ENCODE measurements around the gene INSIG1.

Gene INSIG1

DNA sequence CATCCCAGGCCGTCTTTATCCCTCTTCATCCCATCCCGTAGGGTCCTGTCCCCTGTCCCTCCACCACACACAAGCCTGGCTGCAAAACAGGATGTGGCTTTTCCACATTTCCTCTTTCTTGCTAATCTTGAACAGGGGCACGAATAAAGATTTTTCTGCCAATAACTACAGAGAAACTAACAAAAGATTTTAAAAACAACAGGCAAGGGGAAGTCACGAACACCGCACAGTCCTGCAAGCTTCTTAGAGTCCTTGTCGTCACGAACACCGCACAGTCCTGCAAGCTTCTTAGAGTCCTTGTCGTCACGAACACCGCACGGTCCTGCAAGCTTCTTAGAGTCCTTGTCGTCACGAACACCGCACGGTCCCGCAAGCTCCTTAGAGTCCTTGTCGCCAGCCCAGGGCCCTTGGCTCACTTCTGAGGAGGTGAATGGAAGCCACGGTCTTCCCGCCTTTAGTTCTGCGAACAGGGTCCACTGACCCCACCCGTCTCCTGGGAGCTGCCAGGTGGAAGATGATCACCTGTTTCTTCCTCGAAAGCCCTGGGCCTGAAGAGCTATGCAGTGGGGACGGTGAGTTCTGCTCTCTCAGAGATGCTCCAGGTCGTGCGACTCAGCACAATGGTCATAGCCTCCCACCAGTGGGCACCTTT is 10.3 kb upstream of the INSIG1 start:
- H3K36me3 Mint-ChIP-seq (ENCODE audit: low read depth): no peaks in the 10 kb centered on the region
- peaks cover 2% of the 10 kb centered on the region for H3K9me3 Mint-ChIP-seq
- H3K27me3 Mint-ChIP-seq (ENCODE audit: low read depth): peaks cover 11% of the 10 kb centered on the region
- no peaks in the 10 kb centered on the region for H3K4me1 Mint-ChIP-seq
- no peak overlapping the region for H3K4me3 Mint-ChIP-seq
- no peak overlapping the region for H3K27ac Mint-ChIP-seq
- TF ChIP-seq, protein P1, sequence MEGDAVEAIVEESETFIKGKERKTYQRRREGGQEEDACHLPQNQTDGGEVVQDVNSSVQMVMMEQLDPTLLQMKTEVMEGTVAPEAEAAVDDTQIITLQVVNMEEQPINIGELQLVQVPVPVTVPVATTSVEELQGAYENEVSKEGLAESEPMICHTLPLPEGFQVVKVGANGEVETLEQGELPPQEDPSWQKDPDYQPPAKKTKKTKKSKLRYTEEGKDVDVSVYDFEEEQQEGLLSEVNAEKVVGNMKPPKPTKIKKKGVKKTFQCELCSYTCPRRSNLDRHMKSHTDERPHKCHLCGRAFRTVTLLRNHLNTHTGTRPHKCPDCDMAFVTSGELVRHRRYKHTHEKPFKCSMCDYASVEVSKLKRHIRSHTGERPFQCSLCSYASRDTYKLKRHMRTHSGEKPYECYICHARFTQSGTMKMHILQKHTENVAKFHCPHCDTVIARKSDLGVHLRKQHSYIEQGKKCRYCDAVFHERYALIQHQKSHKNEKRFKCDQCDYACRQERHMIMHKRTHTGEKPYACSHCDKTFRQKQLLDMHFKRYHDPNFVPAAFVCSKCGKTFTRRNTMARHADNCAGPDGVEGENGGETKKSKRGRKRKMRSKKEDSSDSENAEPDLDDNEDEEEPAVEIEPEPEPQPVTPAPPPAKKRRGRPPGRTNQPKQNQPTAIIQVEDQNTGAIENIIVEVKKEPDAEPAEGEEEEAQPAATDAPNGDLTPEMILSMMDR (IDR thresholded peaks at IDR 0.05; ENCODE audit: unreplicated experiment in 3 of 3): no peak

DNA sequence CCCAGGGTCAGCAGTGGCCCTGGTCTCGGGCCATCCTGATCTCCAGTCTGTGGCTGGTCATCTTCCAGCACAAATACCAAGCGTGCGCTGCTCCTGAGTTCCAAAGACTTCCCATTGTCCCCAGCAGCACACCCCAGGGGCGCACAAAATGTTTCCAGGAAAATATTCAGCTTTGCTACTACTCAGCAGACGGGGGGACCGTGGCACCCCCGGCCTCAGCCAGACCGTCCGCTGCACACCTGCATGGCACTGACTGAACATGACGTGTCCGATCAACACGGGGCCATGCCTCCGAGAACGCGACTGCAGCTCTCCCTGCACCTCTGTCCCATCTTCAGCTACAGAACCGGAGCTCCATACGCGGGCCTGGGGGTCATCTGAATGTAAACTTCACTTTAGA is 9.6 kb upstream of the INSIG1 start:
- Mint-ChIP-seq H3K27ac (no peak overlapping the region), H3K9me3 (peaks cover 2% of the 10 kb centered on the region), H3K4me1 (no peaks in the 10 kb centered on the region), H3K27me3 (ENCODE audit: low read depth) (peaks cover 14% of the 10 kb centered on the region), H3K36me3 (ENCODE audit: low read depth) (no peaks in the 10 kb centered on the region), H3K4me3 (no peak overlapping the region)
- TF ChIP-seq, protein P1 (IDR thresholded peaks at IDR 0.05; ENCODE audit: unreplicated experiment in 3 of 3): no peak

DNA sequence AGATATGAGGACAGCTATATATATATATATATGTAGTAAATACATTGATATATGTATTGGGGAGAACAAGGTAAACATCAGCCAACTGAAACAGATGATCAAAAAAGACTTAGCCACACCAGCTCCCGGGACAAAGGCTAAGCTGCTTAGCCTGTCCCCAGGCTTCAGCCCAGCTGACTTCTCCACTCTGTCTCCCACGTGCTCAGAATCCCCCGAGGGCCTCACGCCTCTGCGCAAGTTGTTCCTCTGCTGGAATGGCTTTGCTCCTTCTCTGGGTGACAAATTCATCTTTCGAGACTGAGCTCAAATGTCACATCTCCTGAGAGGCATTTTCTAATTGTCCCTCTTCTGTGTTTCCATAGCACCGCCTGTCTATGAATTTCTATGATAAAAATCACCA is 8.6 kb upstream of the INSIG1 start:
- Mint-ChIP-seq H3K9me3 (peaks cover 2% of the 10 kb centered on the region), H3K36me3 (ENCODE audit: low read depth) (no peaks in the 10 kb centered on the region), H3K4me3 (no peak overlapping the region), H3K27ac (no peak overlapping the region), H3K27me3 (ENCODE audit: low read depth) (peaks cover 19% of the 10 kb centered on the region), H3K4me1 (no peaks in the 10 kb centered on the region)
- TF ChIP-seq, protein P1 (IDR thresholded peaks at IDR 0.05; ENCODE audit: unreplicated experiment in 3 of 3): no peak

DNA sequence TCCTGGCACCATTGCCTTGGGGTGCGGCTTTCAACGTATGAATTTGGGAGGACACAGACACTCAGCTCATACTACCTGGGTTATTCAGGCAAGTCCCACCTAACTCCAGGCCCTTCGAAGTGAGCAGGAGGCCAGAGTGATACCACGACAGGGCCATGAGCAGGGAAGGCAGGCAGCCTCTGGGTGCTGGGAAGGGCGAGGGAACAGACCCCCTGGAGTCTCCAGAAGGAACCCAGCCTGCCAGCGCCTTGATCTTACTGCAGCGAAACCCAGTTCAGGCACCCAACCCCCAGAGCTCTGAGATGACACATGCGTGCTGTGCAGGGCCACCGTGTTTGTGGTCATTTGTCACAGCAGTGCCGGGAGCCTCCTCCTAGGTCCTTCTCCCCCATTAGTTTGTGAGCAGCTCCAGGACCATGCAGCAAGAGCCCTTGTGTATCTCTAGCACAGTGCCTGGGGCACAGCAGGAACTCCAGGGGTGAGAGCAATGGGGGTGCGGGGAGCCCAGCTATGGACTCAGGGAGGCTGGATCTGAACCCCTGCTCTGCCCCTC is 7.7 kb upstream of the INSIG1 start:
- H3K27me3 Mint-ChIP-seq (ENCODE audit: low read depth): peaks cover 19% of the 10 kb centered on the region
- H3K36me3 Mint-ChIP-seq (ENCODE audit: low read depth): no peaks in the 10 kb centered on the region
- TF ChIP-seq, protein P1 (IDR thresholded peaks at IDR 0.05; ENCODE audit: unreplicated experiment in 3 of 3): no peak
- no peak overlapping the region for H3K4me3 Mint-ChIP-seq
- H3K4me1 Mint-ChIP-seq: no peaks in the 10 kb centered on the region
- peaks cover 5% of the 10 kb centered on the region for H3K9me3 Mint-ChIP-seq
- no peak overlapping the region for H3K27ac Mint-ChIP-seq

DNA sequence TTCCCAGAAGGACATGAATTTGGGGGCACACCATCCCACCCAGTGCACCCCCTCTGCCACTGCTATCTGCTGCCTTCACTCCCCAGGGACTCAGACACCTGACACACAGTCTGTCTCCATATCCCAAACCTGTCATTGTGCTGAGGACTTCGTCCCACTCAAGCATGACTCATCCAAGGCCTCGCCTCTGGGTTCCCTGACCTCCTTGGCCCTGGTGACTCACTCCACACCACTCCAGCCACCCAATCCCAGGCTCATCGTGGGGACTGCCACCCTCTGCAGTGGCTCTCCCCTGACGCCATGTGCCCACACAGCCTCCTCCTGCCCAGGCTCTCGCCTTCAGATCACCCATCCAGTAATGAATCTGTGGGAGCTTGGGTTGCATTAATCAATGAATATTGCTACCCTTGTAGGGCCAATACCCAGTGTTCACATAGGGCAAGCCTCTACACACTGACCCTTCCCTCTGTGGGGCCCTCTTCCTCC is 6.6 kb upstream of the INSIG1 start:
- peaks cover 5% of the 10 kb centered on the region for H3K9me3 Mint-ChIP-seq
- TF ChIP-seq, protein P1 (IDR thresholded peaks at IDR 0.05; ENCODE audit: unreplicated experiment in 3 of 3): no peak
- H3K4me1 Mint-ChIP-seq: no peaks in the 10 kb centered on the region
- H3K36me3 Mint-ChIP-seq (ENCODE audit: low read depth): no peaks in the 10 kb centered on the region
- H3K27ac Mint-ChIP-seq: no peak overlapping the region
- H3K27me3 Mint-ChIP-seq (ENCODE audit: low read depth): peaks cover 9% of the 10 kb centered on the region
- no peak overlapping the region for H3K4me3 Mint-ChIP-seq

DNA sequence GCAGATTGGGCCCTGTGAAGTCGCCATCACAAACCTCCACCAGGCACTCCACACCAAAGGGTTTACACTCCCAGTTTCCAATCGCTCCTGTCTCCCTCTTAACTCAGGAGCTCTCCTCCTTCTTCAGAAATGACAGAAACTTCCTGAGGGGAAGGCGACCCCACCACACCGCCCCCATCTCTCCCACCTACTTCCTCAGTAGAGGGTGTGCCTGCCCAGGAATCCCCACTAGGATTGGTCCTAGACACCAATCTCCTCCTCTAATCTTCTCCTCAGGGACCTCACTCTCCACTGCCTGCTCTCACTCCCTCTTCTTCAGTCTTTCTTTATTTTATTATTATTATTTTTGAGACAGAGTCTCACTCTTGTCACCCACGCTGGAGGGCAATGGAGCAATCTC is 5.9 kb upstream of the INSIG1 start:
- peaks cover 8% of the 10 kb centered on the region for H3K27me3 Mint-ChIP-seq (ENCODE audit: low read depth)
- peaks cover 5% of the 10 kb centered on the region for H3K4me1 Mint-ChIP-seq
- no peak overlapping the region for H3K27ac Mint-ChIP-seq
- no peaks in the 10 kb centered on the region for H3K36me3 Mint-ChIP-seq (ENCODE audit: low read depth)
- no peak overlapping the region for H3K4me3 Mint-ChIP-seq
- TF ChIP-seq, protein P1 (IDR thresholded peaks at IDR 0.05; ENCODE audit: unreplicated experiment in 3 of 3): no peak
- H3K9me3 Mint-ChIP-seq: peaks cover 5% of the 10 kb centered on the region
